Endothelial cell of umbilical vein (primary cell): ENCODE measurements around the gene MAN2C1. TPM values are rescaled to one million over a fixed set of nuclear protein-coding genes. Genes with fewer than 3 reads are reported as not detected.
"Not testable (repeated sequence)": the region's sequence is repeated elsewhere in the genome, so short reads cannot be mapped to it uniquely, and the experiment has no call there.

ENCODE experiments used
- BruUV-seq: library from RNA; stranded (reverse); fragments of 400-500 nt; replicated peaks from 2 replicates; lab custom pipeline; 2021; lab: Mats Ljungman, UMichigan
- CTCF ChIA-PET: fragments of 300-600, 350-600 bp; sonication (Branson Sonifier 250); formaldehyde crosslinking; loops from one replicate; lab custom pipeline; 2021; ENCODE audit warnings: antibody characterized with exemption, inconsistent platforms; lab: Charles Lee
- POLR2A ChIA-PET: fragments of 300-600, 350-600 bp; sonication (Branson Sonifier 250); formaldehyde crosslinking; loops from one replicate; lab custom pipeline; 2021; ENCODE audit warnings: antibody characterized with exemption, inconsistent platforms; lab: Charles Lee
- DNase-seq: peaks from one replicate; pipeline ENCODE4 v3.0.0-alpha.2; 2011; ENCODE audit warnings: low read depth, low spot score
- FAIRE-seq: peaks from 2 replicates; lab custom pipeline; 2011; peaks lifted over from hg19 to GRCh38; lab: Jason Lieb, UNC
- H2AFZ ChIP-seq: 2 replicates; pipeline ENCODE4 v1.6.0; 2012; ENCODE audit warnings: low read depth, low read length, control low read depth, inconsistent platforms
- H3K27ac ChIP-seq: 2 replicates; pipeline ENCODE4 v1.5.1; 2011; ENCODE audit warnings: low read depth, mild to moderate bottlenecking, control low read depth, low read length, moderate library complexity; ENCODE audit not compliant: insufficient read depth
- H3K27me3 ChIP-seq, 2 experiments: 2 replicates each; pipeline versions ENCODE4 v1.6.0 to v1.6.1; 2011; ENCODE audit warnings: low read length in 2 of 2, mixed read lengths in 1 of 2; ENCODE audit not compliant: control insufficient read depth in 2 of 2, insufficient read depth in 2 of 2
- H3K36me3 ChIP-seq, 2 experiments: 2 replicates in 1 of 2; 3 replicates in 1 of 2; pipeline ENCODE4 v1.5.1; 2011; ENCODE audit warnings: low read length in 2 of 2, mild to moderate bottlenecking in 1 of 2, moderate library complexity in 1 of 2; ENCODE audit not compliant: control insufficient read depth in 2 of 2, insufficient read depth in 2 of 2; ENCODE audit errors: extremely low read depth in 1 of 2
- H3K4me1 ChIP-seq: 3 replicates; pipeline ENCODE4 v1.5.1; 2011; ENCODE audit warnings: mild to moderate bottlenecking, low read length; ENCODE audit not compliant: control insufficient read depth, insufficient read depth; ENCODE audit errors: extremely low read depth
- H3K4me2 ChIP-seq: 2 replicates; pipeline ENCODE4 v1.6.1; 2011; ENCODE audit warnings: low read length, control low read depth, mixed read lengths; ENCODE audit not compliant: insufficient read depth
- H3K4me3 ChIP-seq, 3 experiments: fragments of 200-600 bp in 1 of 3; sonication (generic), shearing (Covaris generic) in 1 of 3; replicated peaks in 1 of 3; 2 replicates each; pipeline ENCODE4 v1.5.1; 2011 to 2016; ENCODE audit warnings: control low read depth in 3 of 3, low read length in 3 of 3, mild to moderate bottlenecking in 2 of 3, inconsistent platforms in 1 of 3, low read depth in 1 of 3, moderate library complexity in 1 of 3; ENCODE audit not compliant: insufficient read depth in 1 of 3
- H3K79me2 ChIP-seq: 2 replicates; pipeline ENCODE4 v1.6.0; 2012; ENCODE audit warnings: low read length, inconsistent platforms; ENCODE audit not compliant: control insufficient read depth, insufficient read depth
- H3K9ac ChIP-seq: replicated peaks from 2 replicates; pipeline ENCODE3; 2011; ENCODE audit warnings: low read length, control low read depth; ENCODE audit not compliant: insufficient read depth; ENCODE audit errors: extremely low read depth
- H3K9me1 ChIP-seq: replicated peaks from 3 replicates; pipeline ENCODE4 v1.6.0; 2011; ENCODE audit warnings: mild to moderate bottlenecking, low read length; ENCODE audit not compliant: control insufficient read depth, insufficient read depth; ENCODE audit errors: extremely low read depth
- H3K9me3 ChIP-seq: replicated peaks from 2 replicates; pipeline ENCODE4 v1.5.1; 2012; ENCODE audit warnings: low read length, inconsistent platforms; ENCODE audit not compliant: control insufficient read depth, insufficient read depth
- H4K20me1 ChIP-seq: replicated peaks from 2 replicates; pipeline ENCODE3; 2011; ENCODE audit warnings: mild to moderate bottlenecking, low read length; ENCODE audit not compliant: control insufficient read depth, insufficient read depth; ENCODE audit errors: extremely low read depth
- POLR2A ChIP-seq: IDR thresholded peaks from 2 replicates; pipeline ENCODE4 v1.6.1; 2012; ENCODE audit warnings: low read depth, mild to moderate bottlenecking, control low read depth, low read length
- dilution Hi-C: fragments of 300-500 bp; cut with MboI; formaldehyde crosslinking; loops from one replicate; pipeline ENCODE4 v1.15.0; 2019; ENCODE audit warnings: low sequenced_read_pairs; ENCODE audit not compliant: extremely low pct_ligation_motif_present
- intact Hi-C: fragments of 100-400 bp; cut with micrococcal nuclease; formaldehyde crosslinking; loops from one replicate; pipeline ENCODE4 v1.10.0; 2022
- polyA plus RNA-seq, 4 experiments: library from polyadenylated mRNA; depleted of rRNA in 3 of 4; stranded (reverse) in 3 of 4; unstranded in 1 of 4; fragments of >200 nt; gene quantifications; 2 replicates each; pipeline versions ENCODE4 v1.2.1 to v1.2.3, GENCODE V29; 2011 to 2012; ENCODE audit warnings: missing spikeins in 1 of 4
- total RNA-seq: library from RNA; stranded (reverse); gene quantifications from 2 replicates; pipeline ENCODE4 v1.2.3, GENCODE V29; 2021
- TF ChIP-seq, protein P1 (sequence below): IDR thresholded peaks from 2 replicates; pipeline ENCODE4 v1.6.1; 2011; ENCODE audit not compliant: insufficient read depth, insufficient read length

MAN2C1 gene
- total and polyA plus RNA-seq, 2 donors (not counting 3 experiments of a cell fraction or from before 2014, with no cell fraction given) = 198 to 248 TPM

DNA sequence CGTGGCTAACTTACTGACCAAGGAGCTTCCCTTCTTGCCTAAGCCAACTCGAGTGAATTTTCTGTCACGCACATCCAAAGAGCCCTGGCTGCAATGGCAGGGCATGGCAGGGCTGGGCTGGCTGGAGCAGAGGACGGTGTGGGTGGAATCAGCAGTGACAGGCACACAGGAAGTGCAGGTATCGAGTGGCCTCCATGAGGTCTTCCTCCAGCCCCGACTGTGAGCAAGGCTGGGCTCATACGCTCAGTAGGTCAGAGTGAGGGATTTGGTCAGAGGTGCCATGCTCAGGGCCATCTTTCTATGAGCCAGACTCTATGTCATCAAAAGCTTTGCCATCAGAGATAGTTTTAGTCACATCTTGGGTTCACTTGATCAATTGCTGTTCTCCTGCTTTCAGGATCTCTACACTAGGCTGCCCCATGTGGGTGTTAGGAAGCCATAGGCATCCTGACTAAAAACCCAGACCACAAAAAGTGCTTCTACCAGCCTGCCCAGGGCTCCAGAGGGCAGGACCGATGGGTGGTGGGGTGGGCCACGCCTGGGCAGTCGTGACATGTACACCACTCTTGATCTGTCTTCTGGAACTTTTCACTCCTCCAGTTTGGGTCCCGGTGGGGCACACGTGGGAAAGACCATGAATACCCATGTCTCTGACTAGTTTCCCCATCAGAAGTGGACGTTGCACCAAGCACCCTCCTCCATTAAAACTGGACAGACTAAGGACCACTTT lies 55.1 kb downstream of the MAN2C1 start:
- Histone ChIP-seq H3K36me3 (no peaks in the 10 kb centered on the region), H4K20me1 (no peaks in the 10 kb centered on the region), H3K9me3 (no peaks in the 10 kb centered on the region), H3K4me1 (no peaks in the 10 kb centered on the region), H3K27ac (no peak overlapping the region), H2AFZ (no peak overlapping the region), H3K79me2 (no peaks in the 10 kb centered on the region), H3K4me2 (no peak overlapping the region), H3K9me1 (no peaks in the 10 kb centered on the region), H3K4me3 (no peak overlapping the region), H3K9ac (no peak overlapping the region), H3K27me3 (peaks cover 12 to 15% of the 10 kb centered on the region in 2 experiments)
- intact Hi-C loops = no loop called here
- ChIA-PET POLR2A (no interaction called here), CTCF (no interaction called here)
- FAIRE-seq = no peak
- DNase-seq = no peak
- no peak for TF ChIP-seq POLR2A
- TF ChIP-seq, protein P1, sequence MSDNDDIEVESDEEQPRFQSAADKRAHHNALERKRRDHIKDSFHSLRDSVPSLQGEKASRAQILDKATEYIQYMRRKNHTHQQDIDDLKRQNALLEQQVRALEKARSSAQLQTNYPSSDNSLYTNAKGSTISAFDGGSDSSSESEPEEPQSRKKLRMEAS = no peak
- dilution Hi-C loops = no loop called here
- BruUV-seq = no TSS peak

DNA sequence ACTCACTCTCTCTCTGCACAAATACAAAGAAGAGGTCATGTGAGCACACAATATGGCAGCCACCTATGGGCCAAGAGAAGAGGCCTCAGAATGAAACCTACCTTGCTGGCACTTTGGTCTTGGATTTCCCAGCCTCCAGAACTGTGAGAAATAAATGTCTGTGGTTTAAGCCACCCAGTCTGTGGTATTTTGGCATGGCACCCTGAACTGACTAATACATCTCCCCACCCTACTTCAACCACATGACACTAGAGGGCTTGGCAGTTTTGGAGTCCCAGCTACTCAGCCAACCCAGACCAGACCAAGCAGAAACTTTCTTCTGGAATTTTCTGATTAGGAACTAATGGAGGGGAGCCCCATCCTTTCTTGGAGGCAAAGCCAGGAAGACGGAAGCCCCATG lies 55.9 kb downstream of the MAN2C1 start:
- H3K4me3 ChIP-seq, H3K9ac ChIP-seq, H3K9me3 ChIP-seq, H4K20me1 ChIP-seq, H2AFZ ChIP-seq, CTCF ChIA-PET, dilution Hi-C loops, H3K9me1 ChIP-seq, H3K4me1 ChIP-seq, FAIRE-seq, H3K36me3 ChIP-seq, POLR2A ChIA-PET, intact Hi-C loops, BruUV-seq, DNase-seq, H3K27ac ChIP-seq, H3K79me2 ChIP-seq, H3K4me2 ChIP-seq: not testable (repeated sequence)
- H3K27me3 ChIP-seq = peaks cover 19 to 20% of the 10 kb centered on the region in 2 experiments
